ENCODE measurements around the gene SGMS1. TPM values are rescaled to one million over a fixed set of nuclear protein-coding genes. Genes with fewer than 3 reads are reported as not detected.

Gene SGMS1
- polyA plus RNA-seq, 3 donors: 53.2 to 57.3 (median 54.7) TPM

- no peak for DNase-seq (ENCODE audit: low read depth in 3 of 3, low spot score in 2 of 3)
Observed at GRCh38 chr10:50324046-50324445, 299.7 kb downstream of the SGMS1 start.

- DNase-seq (ENCODE audit: low read depth in 3 of 3, low spot score in 2 of 3): no peak
Observed at GRCh38 chr10:50322077-50322476, 301.7 kb downstream of the SGMS1 start.

GRCh38 chr10:50318129-50318528, 305.6 kb downstream of the SGMS1 start:
- no peak for DNase-seq (ENCODE audit: low read depth in 3 of 3, low spot score in 2 of 3)

GRCh38 chr10:50316695-50317648, 306.8 kb downstream of the SGMS1 start:
- no peak for DNase-seq (ENCODE audit: low read depth in 3 of 3, low spot score in 2 of 3)

GRCh38 chr10:50316174-50316573, 307.6 kb downstream of the SGMS1 start:
- no peak for DNase-seq (ENCODE audit: low read depth in 3 of 3, low spot score in 2 of 3)

GRCh38 chr10:50315424-50315823, 308.3 kb downstream of the SGMS1 start:
- DNase-seq (ENCODE audit: low read depth in 3 of 3, low spot score in 2 of 3): no peak

GRCh38 chr10:50314169-50315071, 309.3 kb downstream of the SGMS1 start:
- no peak for DNase-seq (ENCODE audit: low read depth in 3 of 3, low spot score in 2 of 3)

GRCh38 chr10:50312464-50313437, 311.0 kb downstream of the SGMS1 start:
- no peak for DNase-seq (ENCODE audit: low read depth in 3 of 3, low spot score in 2 of 3)

- no peak for DNase-seq (ENCODE audit: low read depth in 3 of 3, low spot score in 2 of 3)
Observed at GRCh38 chr10:50310560-50311174, 313.1 kb downstream of the SGMS1 start.

GRCh38 chr10:50309342-50309741, 314.4 kb downstream of the SGMS1 start:
- no peak for DNase-seq (ENCODE audit: low read depth in 3 of 3, low spot score in 2 of 3)

GRCh38 chr10:50304660-50305059, 319.1 kb downstream of the SGMS1 start:
- DNase-seq (ENCODE audit: low read depth in 3 of 3, low spot score in 2 of 3): no peak

- no peak for DNase-seq (ENCODE audit: low read depth in 3 of 3, low spot score in 2 of 3)
Observed at GRCh38 chr10:50299948-50300669, 323.6 kb downstream of the SGMS1 start.

- DNase-seq (ENCODE audit: low read depth in 3 of 3, low spot score in 2 of 3): no peak
Observed at GRCh38 chr10:50295367-50295766, 328.4 kb downstream of the SGMS1 start.

- no peak for DNase-seq (ENCODE audit: low read depth in 3 of 3, low spot score in 2 of 3)
Observed at GRCh38 chr10:50294582-50294981, 329.2 kb downstream of the SGMS1 start.

- no peak for DNase-seq (ENCODE audit: low read depth in 3 of 3, low spot score in 2 of 3)
Observed at GRCh38 chr10:50293513-50294313, 330.0 kb downstream of the SGMS1 start.

- no peak for DNase-seq (ENCODE audit: low read depth in 3 of 3, low spot score in 2 of 3)
Observed at GRCh38 chr10:50291261-50291850, 332.4 kb downstream of the SGMS1 start.

- DNase-seq (ENCODE audit: low read depth in 3 of 3, low spot score in 2 of 3): no peak
Observed at GRCh38 chr10:50289196-50289595, 334.6 kb downstream of the SGMS1 start.

All from right renal cortex interstitium (tissue), 3 donors.